DND-41 (cell line): Measurements from ENCODE around the gene NOS1AP.

Experiments used
- ATAC-seq: fragments of 200-7000 bp; cut with Tn5 transposase; 3 replicates; pipeline ENCODE4 v1.9.1; 2021; ENCODE audit warnings: low read depth; ENCODE audit not compliant: insufficient read depth
- DNase-seq: peaks from one replicate; pipeline ENCODE4 v3.0.0-alpha.2; 2020
- H2AFZ ChIP-seq: 2 replicates; pipeline ENCODE4 v1.6.0; 2012; ENCODE audit warnings: low read depth, low read length
- H3K27ac ChIP-seq: 2 replicates; pipeline ENCODE4 v1.5.1; 2012; ENCODE audit warnings: low read length, inconsistent platforms
- H3K27me3 ChIP-seq: fragments of 200-600 bp; sonication (generic); 2 replicates; pipeline ENCODE4 v1.6.0; 2012; ENCODE audit warnings: low read length, mild to moderate bottlenecking, inconsistent platforms; ENCODE audit not compliant: insufficient read depth, poor library complexity
- H3K36me3 ChIP-seq: 2 replicates; pipeline ENCODE4 v1.5.1; 2012; ENCODE audit warnings: low read length, inconsistent platforms; ENCODE audit not compliant: insufficient read depth
- H3K4me1 ChIP-seq: 2 replicates; pipeline ENCODE4 v1.5.1; 2012; ENCODE audit warnings: mild to moderate bottlenecking, low read length; ENCODE audit not compliant: insufficient read depth
- H3K4me2 ChIP-seq: 2 replicates; pipeline ENCODE4 v1.6.0; 2012; ENCODE audit warnings: mild to moderate bottlenecking, moderate library complexity, low read length, inconsistent platforms; ENCODE audit not compliant: insufficient read depth
- H3K4me3 ChIP-seq, 2 experiments: fragments of 200-600 bp in 1 of 2; shearing (Covaris generic) in 1 of 2; 2 replicates each; pipeline ENCODE4 v1.5.1; 2012 to 2016; ENCODE audit warnings: inconsistent platforms in 2 of 2, low read length in 2 of 2, mild to moderate bottlenecking in 2 of 2, low read depth in 1 of 2, moderate library complexity in 1 of 2
- H3K79me2 ChIP-seq: 2 replicates; pipeline ENCODE4 v1.6.0; 2012; ENCODE audit warnings: low read length, inconsistent platforms; ENCODE audit not compliant: insufficient read depth
- H3K9ac ChIP-seq: 2 replicates; pipeline ENCODE4 v1.6.0; 2012; ENCODE audit warnings: low read depth, mild to moderate bottlenecking, inconsistent platforms, low read length, moderate library complexity
- H3K9me3 ChIP-seq: 2 replicates; pipeline ENCODE4 v1.5.1; 2012; ENCODE audit warnings: low read length, moderate library complexity, mild to moderate bottlenecking, inconsistent platforms; ENCODE audit not compliant: insufficient read depth, severe bottlenecking
- H4K20me1 ChIP-seq: 2 replicates; pipeline ENCODE4 v1.6.0; 2012; ENCODE audit warnings: low read length; ENCODE audit not compliant: insufficient read depth
- EZH2 ChIP-seq: IDR thresholded peaks from 3 replicates; pipeline ENCODE4 v1.6.1; 2012; ENCODE audit warnings: borderline replicate concordance, low read depth, mild to moderate bottlenecking, moderate library complexity, low read length, inconsistent platforms; ENCODE audit not compliant: severe bottlenecking
- TF ChIP-seq, protein P1 (sequence below): IDR thresholded peaks from 2 replicates; pipeline ENCODE4 v1.5.1; 2012; ENCODE audit warnings: borderline replicate concordance, low read length, moderate library complexity, mild to moderate bottlenecking; ENCODE audit not compliant: poor library complexity, severe bottlenecking; ENCODE audit errors: extremely low read depth

The NOS1AP gene

DNA sequence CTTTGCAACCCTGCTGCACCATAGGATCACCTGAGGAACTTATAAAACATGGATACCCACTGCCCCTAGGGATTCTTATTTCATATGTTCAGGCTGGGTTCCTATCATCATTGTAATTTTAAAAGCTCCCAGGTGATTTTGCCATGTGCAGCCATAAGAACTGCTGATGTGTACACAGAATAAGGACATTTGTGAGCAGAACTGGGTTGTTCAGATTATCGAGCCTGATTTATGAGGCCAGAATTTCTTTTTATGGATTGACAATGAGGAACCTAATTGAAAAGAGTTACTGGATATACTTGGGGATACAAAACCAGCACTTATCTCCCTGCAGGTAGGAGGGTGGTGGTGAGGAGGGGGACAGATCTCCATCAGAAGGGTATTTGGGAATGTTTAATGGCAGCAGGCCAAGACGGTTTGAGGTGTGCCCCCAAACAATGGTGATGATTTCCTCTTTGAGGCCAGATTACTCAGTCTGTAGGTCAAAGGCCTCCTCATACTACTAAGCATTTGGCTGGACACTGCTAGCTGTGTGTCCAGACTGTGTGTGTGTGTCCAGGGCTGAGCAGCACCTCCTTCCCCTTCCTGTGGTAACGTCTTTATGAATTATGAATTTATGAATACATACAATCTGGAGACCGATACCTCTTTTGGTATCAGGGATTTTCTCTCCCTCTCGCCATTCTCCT lies 18.9 kb downstream of the NOS1AP start:
- Histone ChIP-seq H3K27ac (no peak overlapping the region), H3K9me3 (no peaks in the 10 kb centered on the region), H3K4me1 (no peaks in the 10 kb centered on the region), H3K4me3 (no peak overlapping the region), H3K36me3 (no peaks in the 10 kb centered on the region), H4K20me1 (no peaks in the 10 kb centered on the region), H3K9ac (no peak overlapping the region), H3K79me2 (no peaks in the 10 kb centered on the region), H3K27me3 (peaks cover 15% of the 10 kb centered on the region), H2AFZ (no peak overlapping the region), H3K4me2 (no peak overlapping the region)
- ATAC-seq (no peak), DNase-seq (no peak)
- TF ChIP-seq, protein P1, sequence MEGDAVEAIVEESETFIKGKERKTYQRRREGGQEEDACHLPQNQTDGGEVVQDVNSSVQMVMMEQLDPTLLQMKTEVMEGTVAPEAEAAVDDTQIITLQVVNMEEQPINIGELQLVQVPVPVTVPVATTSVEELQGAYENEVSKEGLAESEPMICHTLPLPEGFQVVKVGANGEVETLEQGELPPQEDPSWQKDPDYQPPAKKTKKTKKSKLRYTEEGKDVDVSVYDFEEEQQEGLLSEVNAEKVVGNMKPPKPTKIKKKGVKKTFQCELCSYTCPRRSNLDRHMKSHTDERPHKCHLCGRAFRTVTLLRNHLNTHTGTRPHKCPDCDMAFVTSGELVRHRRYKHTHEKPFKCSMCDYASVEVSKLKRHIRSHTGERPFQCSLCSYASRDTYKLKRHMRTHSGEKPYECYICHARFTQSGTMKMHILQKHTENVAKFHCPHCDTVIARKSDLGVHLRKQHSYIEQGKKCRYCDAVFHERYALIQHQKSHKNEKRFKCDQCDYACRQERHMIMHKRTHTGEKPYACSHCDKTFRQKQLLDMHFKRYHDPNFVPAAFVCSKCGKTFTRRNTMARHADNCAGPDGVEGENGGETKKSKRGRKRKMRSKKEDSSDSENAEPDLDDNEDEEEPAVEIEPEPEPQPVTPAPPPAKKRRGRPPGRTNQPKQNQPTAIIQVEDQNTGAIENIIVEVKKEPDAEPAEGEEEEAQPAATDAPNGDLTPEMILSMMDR: no peak
- no peak for TF ChIP-seq EZH2

DNA sequence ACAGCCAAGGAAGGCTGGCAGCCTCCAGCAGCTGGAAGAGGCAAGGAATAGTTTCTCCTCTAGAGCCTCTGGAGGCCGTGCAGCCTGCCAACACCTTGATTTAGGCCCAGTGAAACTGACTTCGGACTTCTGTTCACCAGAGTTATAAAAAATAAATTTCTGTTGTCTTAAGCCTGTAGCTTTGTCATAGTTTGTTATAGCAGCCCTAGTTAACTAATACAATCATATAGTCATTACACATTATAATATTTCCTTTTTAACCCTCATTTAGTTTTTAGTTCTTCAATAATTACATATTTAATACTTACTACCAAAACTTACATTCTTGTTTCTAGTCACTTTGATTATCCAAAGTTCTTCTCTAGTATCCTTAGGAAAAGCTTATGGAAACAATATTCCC lies 20.3 kb downstream of the NOS1AP start:
- Histone ChIP-seq H4K20me1 (no peaks in the 10 kb centered on the region), H3K4me1 (no peaks in the 10 kb centered on the region), H3K4me3 (no peak overlapping the region), H3K9ac (no peak overlapping the region), H3K9me3 (no peaks in the 10 kb centered on the region), H3K27ac (no peak overlapping the region), H3K36me3 (no peaks in the 10 kb centered on the region), H3K4me2 (no peak overlapping the region), H3K79me2 (no peaks in the 10 kb centered on the region), H3K27me3 (peaks cover 24% of the 10 kb centered on the region), H2AFZ (no peak overlapping the region)
- DNase-seq (no peak), ATAC-seq (no peak)
- TF ChIP-seq, protein P1: no peak
- TF ChIP-seq EZH2: no peak

DNA sequence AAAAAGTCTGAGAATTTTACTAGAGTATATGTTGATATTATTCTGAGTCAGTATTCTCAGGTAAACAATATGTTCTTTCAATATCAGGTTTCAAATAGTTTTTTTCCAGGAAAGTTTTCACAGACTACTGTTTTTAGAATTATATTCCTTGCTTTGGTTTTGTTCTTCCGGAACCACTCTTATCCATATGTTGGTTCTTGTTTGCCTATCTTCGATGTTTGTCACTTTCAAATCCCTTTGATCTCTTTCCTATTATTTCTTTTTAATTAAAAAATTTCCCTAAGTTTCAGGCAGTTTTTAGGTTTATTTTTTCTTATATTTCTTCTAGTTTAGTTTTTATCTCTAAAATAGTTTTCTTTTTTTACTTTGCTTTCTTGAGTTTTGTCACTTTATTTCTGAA lies 20.9 kb downstream of the NOS1AP start:
- Histone ChIP-seq H3K4me2 (no peak overlapping the region), H3K27me3 (peaks cover 29% of the 10 kb centered on the region), H3K36me3 (no peaks in the 10 kb centered on the region), H3K9ac (no peak overlapping the region), H2AFZ (no peak overlapping the region), H3K4me3 (no peak overlapping the region), H3K9me3 (no peaks in the 10 kb centered on the region), H4K20me1 (no peaks in the 10 kb centered on the region), H3K4me1 (no peaks in the 10 kb centered on the region), H3K27ac (no peak overlapping the region), H3K79me2 (no peaks in the 10 kb centered on the region)
- ATAC-seq (no peak), DNase-seq (no peak)
- TF ChIP-seq, protein P1: no peak
- no peak for TF ChIP-seq EZH2
